ENCODE data around the gene HCRTR1.

- no peak for TF ChIP-seq CTCF (IDR thresholded peaks at IDR 0.05)
- no peak for TF ChIP-seq EZH2 (IDR thresholded peaks at IDR 0.05; ENCODE audit: borderline replicate concordance, insufficient read depth, low read depth, low read length, poor library complexity, severe bottlenecking)
These were observed 5.9 kb downstream of the HCRTR1 start for GRCh38 chr1:31623365-31623764.

Data from B cell (primary cell).